Kidney (tissue), 14 donors: ENCODE data around the gene CPA5. TPM values are rescaled to one million over a fixed set of nuclear protein-coding genes. Genes with fewer than 3 reads are reported as not detected.

Source experiments
- DNase-seq, 5 donors: peaks; one replicate each; pipeline ENCODE4 v3.0.0-alpha.2; 2013 to 2020
- FAIRE-seq: peaks from 2 replicates; lab custom pipeline; 2012; peaks lifted over from hg19 to GRCh38; lab: Jason Lieb, UNC
- H3K27ac ChIP-seq, 2 donors: one replicate each; pipeline ENCODE4 v1.7.0; 2013; ENCODE audit warnings: low read depth in 2 of 2, low read length in 2 of 2, inconsistent platforms in 1 of 2
- H3K27me3 ChIP-seq: one replicate; pipeline ENCODE4 v1.7.1; 2013; ENCODE audit warnings: low read length, inconsistent platforms; ENCODE audit not compliant: control insufficient read depth, insufficient read depth
- H3K36me3 ChIP-seq, 3 donors: one replicate each; pipeline versions ENCODE4 v1.7.0 to v1.7.1; 2013; ENCODE audit warnings: low read length in 3 of 3, control low read depth in 1 of 3, inconsistent platforms in 1 of 3; ENCODE audit not compliant: insufficient read depth in 3 of 3, control insufficient read depth in 2 of 3
- H3K4me1 ChIP-seq, 3 donors: one replicate each; pipeline versions ENCODE4 v1.7.0 to v1.7.1; 2013; ENCODE audit warnings: low read length in 3 of 3, inconsistent platforms in 1 of 3, low read depth in 1 of 3; ENCODE audit not compliant: control insufficient read depth in 2 of 3, insufficient read depth in 2 of 3
- H3K4me3 ChIP-seq, 3 donors: one replicate each; pipeline versions ENCODE4 v1.7.0 to v1.8.1; 2013; ENCODE audit warnings: low read length in 3 of 3, control low read depth in 1 of 3, inconsistent platforms in 1 of 3
- H3K9ac ChIP-seq, 3 donors: one replicate each; pipeline versions ENCODE4 v1.7.0 to v1.7.1; 2013; ENCODE audit warnings: low read length in 3 of 3, control low read depth in 1 of 3, inconsistent platforms in 1 of 3
- H3K9me3 ChIP-seq, 3 donors: one replicate each; pipeline versions ENCODE4 v1.7.0 to v1.7.1; 2013; ENCODE audit warnings: low read length in 3 of 3, control low read depth in 1 of 3, inconsistent platforms in 1 of 3; ENCODE audit not compliant: control insufficient read depth in 2 of 3, insufficient read depth in 1 of 3
- CTCF ChIP-seq: IDR thresholded peaks from 3 replicates; pipeline ENCODE4 v1.5.1; 2012; ENCODE audit warnings: mild to moderate bottlenecking, moderate library complexity, borderline replicate concordance; ENCODE audit not compliant: insufficient read depth; ENCODE audit errors: extremely low read depth
- intact Hi-C: fragments of 100-400 bp; cut with DNase I; formaldehyde crosslinking; loops from one replicate; pipeline ENCODE4 v1.11.1; 2022
- polyA plus RNA-seq: library from polyadenylated mRNA; stranded (reverse); fragments of 350-450 nt; fragmentation: Illumina TruSeq; extraction: RNeasy Lipid Tissue Mini Kit (QIAGEN cat#74804); gene quantifications from one replicate; pipeline ENCODE4 v1.2.3, GENCODE V29; 2014; ENCODE audit warnings: low read depth, low replicate concordance; ENCODE audit not compliant: insufficient read depth
- total RNA-seq: library from RNA; stranded (reverse); fragmentation: NEBNext Ultra II Directional; extraction: Animal tissue kit (Norgen Biotek cat#: 25700); gene quantifications from one replicate; pipeline ENCODE4 v1.2.1, GENCODE V29; 2021
- donor health status: control.
- donor health status: control.
- donor health status: control.
- donor health status: control.
- donor health status: control.
- donor health status: DM: yes; HTN: yes; CAD: no.
- donor health status: Normal renal cell carcinoma (clear cell type).

CPA5 gene
- total and polyA plus RNA-seq, 2 donors from 2014 or later = 0.54 to 1.1 TPM

GRCh38 chr7:130364451-130364850 is 19.8 kb downstream of the CPA5 start:
- no peak for TF ChIP-seq CTCF
- DNase-seq = peak in 1 of 5 donors; percentile 52
- intact Hi-C loops = no loop called here
- Histone ChIP-seq H3K4me3 (no peak overlapping the region), H3K4me1 (peaks cover 4 to 17% (median 9%) of the 10 kb centered on the region in 3 donors), H3K27ac (peak overlapping the region; percentile 81 to 84), H3K36me3 (no peaks in the 10 kb centered on the region), H3K9ac (no peak overlapping the region), H3K9me3 (peaks cover 0 to 5% (median 2%) of the 10 kb centered on the region in 3 donors), H3K27me3 (no peaks in the 10 kb centered on the region)
- no peak for FAIRE-seq

GRCh38 chr7:130365088-130365487 is 20.5 kb downstream of the CPA5 start:
- Histone ChIP-seq H3K9ac (no peak overlapping the region), H3K27ac (peak overlapping the region; percentile 81 to 84), H3K4me1 (peaks cover 9 to 21% (median 9%) of the 10 kb centered on the region in 3 donors), H3K36me3 (no peaks in the 10 kb centered on the region), H3K27me3 (no peaks in the 10 kb centered on the region), H3K9me3 (peaks cover 0 to 2% (median 0%) of the 10 kb centered on the region in 3 donors), H3K4me3 (no peak overlapping the region)
- no peak for TF ChIP-seq CTCF
- intact Hi-C loops = no loop called here
- FAIRE-seq = no peak
- DNase-seq = no peak

GRCh38 chr7:130365511-130366441 is 21.2 kb downstream of the CPA5 start:
- peak overlapping the region; percentile 76 to 81 for H3K27ac ChIP-seq
- H3K9me3 ChIP-seq = no peaks in the 10 kb centered on the region
- no peaks in the 10 kb centered on the region for H3K36me3 ChIP-seq
- H3K27me3 ChIP-seq = no peaks in the 10 kb centered on the region
- H3K4me3 ChIP-seq = no peak overlapping the region
- DNase-seq = peak in 4 of 5 donors; percentile 92 to 96 (median 94)
- H3K4me1 ChIP-seq = peaks cover 9 to 23% (median 9%) of the 10 kb centered on the region in 3 donors
- no peak for TF ChIP-seq CTCF
- intact Hi-C loops = no loop called here
- peak overlapping the region in 1 of 3 donors; percentile 26 for H3K9ac ChIP-seq
- FAIRE-seq = no peak
